HepG2 (cell line): Measurements from ENCODE around the gene DPH1. TPM values are rescaled to one million over a fixed set of nuclear protein-coding genes. Genes with fewer than 3 reads are reported as not detected.

ENCODE experiments used
- ATAC-seq: fragments of 200-7000 bp; cut with Tn5 transposase; 3 replicates; pipeline ENCODE4 v1.9.1; 2020; ENCODE audit warnings: mild to moderate bottlenecking, moderate library complexity
- BruUV-seq: library from RNA; stranded (reverse); fragments of 400-500 nt; replicated peaks from 2 replicates; lab custom pipeline; 2021; lab: Mats Ljungman, UMichigan
- CTCF ChIA-PET: fragments of 300-600 bp; formaldehyde crosslinking; extraction: SDS; loops from one replicate; lab custom pipeline; 2021; ENCODE audit warnings: low total read pairs, inconsistent platforms, low intra/inter-chr PET ratio; lab: Yijun Ruan, JAX
- POLR2A ChIA-PET: fragments of 350-600 bp; sonication (Branson Sonifier 250); formaldehyde crosslinking; loops from one replicate; lab custom pipeline; 2020; ENCODE audit warnings: antibody characterized with exemption, inconsistent platforms; lab: Yijun Ruan, JAX
- DNase-seq: peaks from one replicate; pipeline ENCODE4 v3.0.0-alpha.2; 2015; ENCODE audit warnings: low spot score
- FAIRE-seq: peaks from 3 replicates; lab custom pipeline; 2011; peaks lifted over from hg19 to GRCh38; lab: Jason Lieb, UNC
- H2AFZ ChIP-seq: one replicate; pipeline ENCODE4 v1.6.1; 2011; ENCODE audit warnings: low read length, inconsistent platforms
- H3K27ac ChIP-seq: fragments of 300-600 bp; 3 replicates; pipeline ENCODE4 v1.8.0; 2011; ENCODE audit warnings: mixed run types, mild to moderate bottlenecking, mixed read lengths, low read length, inconsistent platforms; ENCODE audit not compliant: insufficient read depth; ENCODE audit errors: extremely low read length
- H3K27me3 ChIP-seq, 2 experiments: fragments of 200-600 bp in 1 of 2; 2 replicates in 1 of 2; 3 replicates in 1 of 2; pipeline versions ENCODE4 v1.6.0 to v1.8.0; 2011; ENCODE audit warnings: low read length in 2 of 2, mild to moderate bottlenecking in 2 of 2, moderate library complexity in 2 of 2, inconsistent platforms in 1 of 2; ENCODE audit not compliant: insufficient read depth in 2 of 2, control insufficient read depth in 1 of 2
- H3K36me3 ChIP-seq, 2 experiments: fragments of 200-600 bp in 1 of 2; replicated peaks in 1 of 2; 2 replicates in 1 of 2; 3 replicates in 1 of 2; pipeline versions ENCODE4 v1.5.1 to v1.8.0; 2011; ENCODE audit warnings: low read length in 2 of 2, inconsistent platforms in 1 of 2; ENCODE audit not compliant: insufficient read depth in 2 of 2, control insufficient read depth in 1 of 2
- H3K4me1 ChIP-seq: 2 replicates; pipeline ENCODE4 v1.5.1; 2012; ENCODE audit warnings: low read length, inconsistent platforms; ENCODE audit not compliant: insufficient read depth
- H3K4me2 ChIP-seq: 2 replicates; pipeline ENCODE4 v1.6.0; 2011; ENCODE audit warnings: low read depth, low read length, inconsistent platforms
- H3K4me3 ChIP-seq, 3 experiments: fragments of 200-600 bp in 1 of 3; sonication (generic), shearing (Covaris generic) in 1 of 3; replicated peaks in 1 of 3; 2 replicates each; pipeline ENCODE4 v1.5.1; 2011 to 2016; ENCODE audit warnings: low read length in 3 of 3, inconsistent platforms in 2 of 3, low read depth in 2 of 3, mild to moderate bottlenecking in 2 of 3, control low read depth in 1 of 3, mixed read lengths in 1 of 3; ENCODE audit not compliant: insufficient read depth in 1 of 3
- H3K79me2 ChIP-seq: one replicate; pipeline ENCODE4 v1.6.1; 2011; ENCODE audit warnings: low read length, inconsistent platforms; ENCODE audit not compliant: insufficient read depth
- H3K9ac ChIP-seq: 2 replicates; pipeline ENCODE4 v1.6.0; 2011; ENCODE audit warnings: mild to moderate bottlenecking, low read depth, low read length, inconsistent platforms; ENCODE audit not compliant: insufficient read depth
- H3K9me3 ChIP-seq: 2 replicates; pipeline ENCODE4 v1.5.1; 2012; ENCODE audit warnings: mild to moderate bottlenecking, low read length
- H4K20me1 ChIP-seq: 2 replicates; pipeline ENCODE4 v1.6.0; 2011; ENCODE audit warnings: inconsistent platforms, mild to moderate bottlenecking, low read length, moderate library complexity; ENCODE audit not compliant: insufficient read depth
- CSRNP2 ChIP-seq: sonication (generic); formaldehyde crosslinking; conservative IDR thresholded peaks from 2 replicates; pipeline ENCODE4 v1.8.0; 2022; ENCODE audit warnings: low read depth, missing genetic modification reagents
- HNRNPUL1 ChIP-seq: fragments of 200-400 bp; formaldehyde crosslinking; IDR thresholded peaks from 2 replicates; pipeline ENCODE4 v1.6.1; 2017; ENCODE audit warnings: low read depth, mild to moderate bottlenecking, low read length, moderate library complexity
- KDM6A ChIP-seq: IDR thresholded peaks from 2 replicates; pipeline ENCODE4 v1.6.1; 2016; ENCODE audit warnings: low read depth
- SYNCRIP ChIP-seq: fragments of 200-400 bp; formaldehyde crosslinking; IDR thresholded peaks from 2 replicates; pipeline ENCODE4 v1.6.1; 2018; ENCODE audit warnings: mild to moderate bottlenecking, low read depth, low read length; ENCODE audit not compliant: insufficient read depth
- ZBTB44 ChIP-seq: sonication (generic); formaldehyde crosslinking; IDR thresholded peaks from 2 replicates; pipeline ENCODE4 v1.4.0; 2020; ENCODE audit warnings: missing genetic modification reagents
- ZFP36L1 ChIP-seq: sonication (generic); formaldehyde crosslinking; IDR thresholded peaks from 2 replicates; pipeline ENCODE4 v1.8.0; 2022; ENCODE audit warnings: mild to moderate bottlenecking, missing genetic modification reagents, moderate library complexity
- ZNF770 ChIP-seq: sonication (generic); formaldehyde crosslinking; IDR thresholded peaks from 2 replicates; pipeline ENCODE4 v1.5.0; 2020; ENCODE audit warnings: mild to moderate bottlenecking, missing genetic modification reagents
- WGBS: methylation state at CpG from one replicate; pipeline ENCODE4 v1.1.6; 2017; ENCODE audit warnings: low lambda C conversion rate; 5-methylcytosine and 5-hydroxymethylcytosine counted together
- in situ Hi-C: cut with HindIII; loops from 2 replicates; pipeline ENCODE4 v1.10.0; 2017; ENCODE audit warnings: low pct_unique_long_range_greater_than_20kb; ENCODE audit not compliant: extremely low pct_ligation_motif_present
- intact Hi-C: fragments of 100-400 bp; cut with micrococcal nuclease; formaldehyde crosslinking; loops from one replicate; pipeline ENCODE4 v1.10.0; 2022; ENCODE audit not compliant: unreplicated experiment
- polyA plus RNA-seq, 8 experiments: library from polyadenylated mRNA; depleted of rRNA in 3 of 8; stranded (reverse) in 7 of 8; unstranded in 1 of 8; fragments of >200 nt; fragmentation: Illumina TruSeq in 4 of 8; extraction: Trizol in 4 of 8; gene quantifications; 2 replicates each; pipeline versions ENCODE4 v1.2.1 to v1.2.3, GENCODE V29; 2011 to 2016; ENCODE audit warnings: low read depth in 4 of 8, missing spikeins in 1 of 8, mixed read lengths in 1 of 8; ENCODE audit not compliant: insufficient read depth in 1 of 8
- total RNA-seq, 5 experiments: library from RNA; depleted of rRNA; stranded (reverse); fragments of >200 nt; fragmentation: Illumina TruSeq; extraction: Trizol; gene quantifications; 2 replicates each; pipeline ENCODE4 v1.2.3, GENCODE V29; 2016; ENCODE audit warnings: low read depth in 1 of 5
- TF ChIP-seq, protein P1 (sequence below): IDR thresholded peaks from 2 replicates; pipeline ENCODE4 v1.6.1; 2012; ENCODE audit warnings: low read depth, low read length, improper control_type of control experiment
- TF ChIP-seq, protein P2 (sequence below): sonication (generic); formaldehyde crosslinking; IDR thresholded peaks from 2 replicates; pipeline ENCODE4 v1.4.0; 2020; ENCODE audit warnings: mild to moderate bottlenecking, missing genetic modification reagents, borderline replicate concordance
- TF ChIP-seq, protein P3 (sequence below): sonication (generic); formaldehyde crosslinking; IDR thresholded peaks from 2 replicates; pipeline ENCODE4 v1.8.1; 2023; ENCODE audit warnings: mild to moderate bottlenecking, moderate library complexity, missing genetic modification reagents

The DPH1 gene
- total and polyA plus RNA-seq, 2 of the 13 experiments (the other 11 are each of a cell fraction or from before 2014, with no cell fraction given), result 25.3 to 42.8 TPM

DNA sequence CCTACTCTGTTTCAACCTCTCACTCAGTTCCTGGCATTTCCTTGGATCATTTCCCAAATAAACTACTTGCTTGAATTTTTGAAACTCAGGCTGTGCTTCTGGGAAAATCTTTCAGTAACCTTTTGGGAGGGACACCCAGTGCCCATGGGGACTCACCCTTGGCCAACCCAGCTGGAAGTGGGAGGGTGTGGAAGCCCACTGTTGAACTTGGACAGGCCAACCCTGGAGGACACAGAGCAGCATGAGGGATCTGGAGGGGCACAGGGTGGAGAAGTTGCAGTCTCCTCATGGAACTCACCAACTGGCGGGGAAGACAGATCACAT is 16.0 kb upstream of the DPH1 start:
- Histone ChIP-seq H3K9me3 (no peaks in the 10 kb centered on the region), H3K4me1 (no peaks in the 10 kb centered on the region), H3K27me3 (peaks cover 7 to 19% of the 10 kb centered on the region in 2 experiments; a peak in 3 of 5 replicates), H3K79me2 (no peaks in the 10 kb centered on the region), H3K4me2 (no peak overlapping the region), H3K4me3 (no peak overlapping the region), H2AFZ (no peak overlapping the region), H3K36me3 (no peaks in the 10 kb centered on the region), H3K27ac (no peak overlapping the region), H4K20me1 (no peaks in the 10 kb centered on the region), H3K9ac (no peak overlapping the region)
- BruUV-seq, result no TSS peak
- DNase-seq (no peak), ATAC-seq (no peak), FAIRE-seq (no peak)
- POLR2A ChIA-PET, result interaction anchor here (1.3 to 1.8 kb wide), 2 partner anchors 9 to 14 kb away, joined by 3 to 4 read pairs; no protein-coding TSS in a partner anchor
- no peak for TF ChIP-seq KDM6A (CRISPR knock-in tag)
- TF ChIP-seq, protein P1, sequence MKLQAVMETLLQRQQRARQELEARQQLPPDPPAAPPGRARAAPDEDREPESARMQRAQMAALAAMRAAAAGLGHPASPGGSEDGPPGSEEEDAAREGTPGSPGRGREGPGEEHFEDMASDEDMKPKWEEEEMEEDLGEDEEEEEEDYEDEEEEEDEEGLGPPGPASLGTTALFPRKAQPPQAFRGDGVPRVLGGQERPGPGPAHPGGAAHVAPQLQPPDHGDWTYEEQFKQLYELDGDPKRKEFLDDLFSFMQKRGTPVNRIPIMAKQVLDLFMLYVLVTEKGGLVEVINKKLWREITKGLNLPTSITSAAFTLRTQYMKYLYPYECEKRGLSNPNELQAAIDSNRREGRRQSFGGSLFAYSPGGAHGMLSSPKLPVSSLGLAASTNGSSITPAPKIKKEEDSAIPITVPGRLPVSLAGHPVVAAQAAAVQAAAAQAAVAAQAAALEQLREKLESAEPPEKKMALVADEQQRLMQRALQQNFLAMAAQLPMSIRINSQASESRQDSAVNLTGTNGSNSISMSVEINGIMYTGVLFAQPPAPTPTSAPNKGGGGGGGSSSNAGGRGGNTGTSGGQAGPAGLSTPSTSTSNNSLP, result no peak
- TF ChIP-seq ZBTB44 (CRISPR knock-in tag), result no peak
- no peak for TF ChIP-seq ZFP36L1 (CRISPR knock-in tag)
- no peak for TF ChIP-seq ZNF770 (CRISPR knock-in tag)
- TF ChIP-seq, protein P2, sequence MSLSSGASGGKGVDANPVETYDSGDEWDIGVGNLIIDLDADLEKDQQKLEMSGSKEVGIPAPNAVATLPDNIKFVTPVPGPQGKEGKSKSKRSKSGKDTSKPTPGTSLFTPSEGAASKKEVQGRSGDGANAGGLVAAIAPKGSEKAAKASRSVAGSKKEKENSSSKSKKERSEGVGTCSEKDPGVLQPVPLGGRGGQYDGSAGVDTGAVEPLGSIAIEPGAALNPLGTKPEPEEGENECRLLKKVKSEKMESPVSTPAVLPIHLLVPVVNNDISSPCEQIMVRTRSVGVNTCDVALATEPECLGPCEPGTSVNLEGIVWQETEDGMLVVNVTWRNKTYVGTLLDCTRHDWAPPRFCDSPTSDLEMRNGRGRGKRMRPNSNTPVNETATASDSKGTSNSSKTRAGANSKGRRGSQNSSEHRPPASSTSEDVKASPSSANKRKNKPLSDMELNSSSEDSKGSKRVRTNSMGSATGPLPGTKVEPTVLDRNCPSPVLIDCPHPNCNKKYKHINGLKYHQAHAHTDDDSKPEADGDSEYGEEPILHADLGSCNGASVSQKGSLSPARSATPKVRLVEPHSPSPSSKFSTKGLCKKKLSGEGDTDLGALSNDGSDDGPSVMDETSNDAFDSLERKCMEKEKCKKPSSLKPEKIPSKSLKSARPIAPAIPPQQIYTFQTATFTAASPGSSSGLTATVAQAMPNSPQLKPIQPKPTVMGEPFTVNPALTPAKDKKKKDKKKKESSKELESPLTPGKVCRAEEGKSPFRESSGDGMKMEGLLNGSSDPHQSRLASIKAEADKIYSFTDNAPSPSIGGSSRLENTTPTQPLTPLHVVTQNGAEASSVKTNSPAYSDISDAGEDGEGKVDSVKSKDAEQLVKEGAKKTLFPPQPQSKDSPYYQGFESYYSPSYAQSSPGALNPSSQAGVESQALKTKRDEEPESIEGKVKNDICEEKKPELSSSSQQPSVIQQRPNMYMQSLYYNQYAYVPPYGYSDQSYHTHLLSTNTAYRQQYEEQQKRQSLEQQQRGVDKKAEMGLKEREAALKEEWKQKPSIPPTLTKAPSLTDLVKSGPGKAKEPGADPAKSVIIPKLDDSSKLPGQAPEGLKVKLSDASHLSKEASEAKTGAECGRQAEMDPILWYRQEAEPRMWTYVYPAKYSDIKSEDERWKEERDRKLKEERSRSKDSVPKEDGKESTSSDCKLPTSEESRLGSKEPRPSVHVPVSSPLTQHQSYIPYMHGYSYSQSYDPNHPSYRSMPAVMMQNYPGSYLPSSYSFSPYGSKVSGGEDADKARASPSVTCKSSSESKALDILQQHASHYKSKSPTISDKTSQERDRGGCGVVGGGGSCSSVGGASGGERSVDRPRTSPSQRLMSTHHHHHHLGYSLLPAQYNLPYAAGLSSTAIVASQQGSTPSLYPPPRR (CRISPR knock-in tag), result no peak
- TF ChIP-seq HNRNPUL1, result no peak
- TF ChIP-seq CSRNP2 (CRISPR knock-in tag), result no peak
- TF ChIP-seq, protein P3, sequence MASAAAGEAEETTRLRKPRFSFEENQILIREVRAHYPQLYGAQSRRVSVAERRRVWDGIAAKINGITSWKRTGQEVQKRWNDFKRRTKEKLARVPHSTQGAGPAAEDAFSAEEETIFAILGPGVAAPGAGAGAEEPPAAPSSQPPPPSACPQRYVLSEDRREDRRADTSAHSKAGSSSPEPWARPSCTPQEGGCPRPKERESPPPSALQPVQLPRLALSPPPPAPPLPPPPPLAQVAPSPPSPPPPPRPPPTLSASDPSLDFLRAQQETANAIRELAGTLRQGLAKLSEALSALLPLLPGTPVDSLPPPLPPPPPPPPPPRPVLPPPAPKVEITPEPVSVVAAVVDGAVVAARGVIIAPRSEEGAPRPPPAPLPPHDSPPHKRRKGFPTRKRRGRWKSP (CRISPR knock-in tag), result no peak
- TF ChIP-seq SYNCRIP, result no peak
- CTCF ChIA-PET, result no interaction called here
- intact Hi-C loops (no loop called here), in situ Hi-C loops (no loop called here)
- WGBS, result 80% methylated on average over 1 of the region's 1 CpG
